Erythroblast (primary cell): Measurements from ENCODE around the gene SLC15A3.

Experiments used
- DNase-seq, 2 experiments: peaks; one replicate each; lab custom pipeline; 2025; lab: John Stamatoyannopoulos, UW
- GATA1 ChIP-seq: IDR thresholded peaks from 2 replicates; pipeline ENCODE4 v1.6.1; 2011; ENCODE audit warnings: low read depth, mild to moderate bottlenecking, control low read depth, low read length, moderate library complexity
- POLR2A ChIP-seq: IDR thresholded peaks from 2 replicates; pipeline ENCODE4 v1.6.1; 2011; ENCODE audit warnings: mild to moderate bottlenecking, low read length

Gene SLC15A3

GRCh38 chr11:60951904-60952741, at the start of gene SLC15A3:
SLC15A3 (minus strand) TSS chr11:60952176; CDS start chr11:60951551, 625 bp downstream.
- TF ChIP-seq POLR2A (no peak), GATA1 (no peak)
- no peak for DNase-seq

DNA sequence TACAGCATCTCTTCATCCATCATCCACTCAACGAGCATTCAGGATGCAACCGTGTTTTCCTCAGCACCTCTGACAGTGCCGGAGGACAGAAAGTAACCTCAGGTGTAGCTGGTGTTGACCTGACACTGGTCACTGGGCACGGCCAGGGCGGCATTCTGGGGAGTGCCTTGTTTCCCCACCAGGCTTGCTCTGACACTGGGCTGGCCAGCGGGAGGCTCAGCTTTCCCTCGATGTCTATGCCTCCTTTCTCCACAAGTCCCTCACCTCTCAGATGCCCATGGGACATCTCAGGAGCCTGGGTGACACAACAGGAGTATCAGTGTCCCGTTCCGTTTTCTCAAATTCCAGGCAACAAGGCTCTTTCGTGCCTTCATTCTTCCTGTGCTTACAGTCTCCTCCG, 48.5 kb upstream of the SLC15A3 start:
- TF ChIP-seq POLR2A (no peak), GATA1 (no peak)

DNA sequence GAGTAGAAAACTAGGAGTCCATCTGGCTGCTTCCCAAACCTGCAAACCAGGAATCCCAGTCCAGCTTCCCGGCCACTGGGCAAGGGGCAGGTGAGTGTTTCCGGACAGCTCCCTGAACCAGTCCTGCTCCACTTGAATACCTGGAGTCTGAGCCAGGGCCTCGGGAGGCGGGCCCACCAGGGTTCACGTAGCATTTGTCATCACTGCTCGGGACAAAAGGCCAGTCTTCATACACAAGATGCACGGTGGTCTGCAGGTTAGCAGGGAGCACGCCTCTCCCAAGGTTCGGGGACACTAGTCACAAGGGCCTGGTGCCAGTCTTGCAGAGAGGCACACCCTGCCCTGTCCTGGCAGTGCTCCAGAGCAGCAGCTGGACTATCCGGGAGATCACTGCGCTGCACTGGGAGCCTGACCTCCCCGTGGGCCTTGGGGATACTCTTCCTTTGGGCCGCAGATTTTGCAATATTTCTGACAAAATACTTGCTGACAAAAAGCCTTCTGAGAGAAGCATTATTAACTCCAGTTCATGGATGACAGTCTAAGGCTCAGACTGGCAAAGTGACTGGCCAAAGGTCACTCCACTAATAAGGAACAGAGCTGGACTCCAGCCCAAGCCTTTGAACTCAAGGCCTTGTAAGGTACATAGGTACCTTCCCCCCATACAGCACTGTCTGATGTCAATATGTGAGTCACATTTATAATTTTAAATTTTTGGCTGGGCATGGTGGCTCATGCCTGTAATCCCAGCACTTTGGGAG, 44.6 kb upstream of the SLC15A3 start:
- TF ChIP-seq GATA1, result no peak
- TF ChIP-seq POLR2A, result no peak
- DNase-seq, result no peak

More for the DNA sequence above, 48.5 kb upstream of the SLC15A3 start:
- DNase-seq, result no peak

DNA sequence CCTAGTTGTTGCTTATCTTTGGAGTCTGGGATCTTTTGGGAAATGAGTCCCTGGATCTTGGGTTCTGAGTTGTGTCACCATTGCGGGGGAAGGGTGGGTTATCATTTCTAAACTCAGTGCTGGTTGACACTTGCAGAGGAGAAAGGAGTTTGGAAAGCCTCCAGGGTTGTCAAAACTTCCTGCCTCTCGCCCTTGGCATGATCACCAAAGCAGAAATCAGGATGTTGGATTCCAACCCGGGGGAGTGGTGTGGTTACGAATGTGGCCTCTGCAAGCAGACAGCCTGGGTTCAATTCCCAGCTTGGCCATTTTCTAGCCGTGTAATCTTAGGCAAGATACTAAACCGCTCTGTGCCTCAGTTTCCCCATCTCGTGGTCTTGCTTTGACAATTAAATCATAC, 43.8 kb upstream of the SLC15A3 start:
- TF ChIP-seq GATA1 (no peak), POLR2A (no peak)
- DNase-seq, result no peak

GRCh38 chr11:60994541-60995080, 42.6 kb upstream of the SLC15A3 start:
- TF ChIP-seq GATA1 (no peak), POLR2A (no peak)
- no peak for DNase-seq

- DNase-seq, result no peak
- TF ChIP-seq POLR2A (no peak), GATA1 (no peak)
These were observed 41.6 kb upstream of the SLC15A3 start for GRCh38 chr11:60993615-60994014.

GRCh38 chr11:60992842-60993409, 41.0 kb upstream of the SLC15A3 start:
- TF ChIP-seq GATA1 (no peak), POLR2A (no peak)
- DNase-seq, result peak; percentile 12 to 54

GRCh38 chr11:60991457-60991856, 39.5 kb upstream of the SLC15A3 start:
- no peak for DNase-seq
- no peak for TF ChIP-seq GATA1
- no peak for TF ChIP-seq POLR2A

DNA sequence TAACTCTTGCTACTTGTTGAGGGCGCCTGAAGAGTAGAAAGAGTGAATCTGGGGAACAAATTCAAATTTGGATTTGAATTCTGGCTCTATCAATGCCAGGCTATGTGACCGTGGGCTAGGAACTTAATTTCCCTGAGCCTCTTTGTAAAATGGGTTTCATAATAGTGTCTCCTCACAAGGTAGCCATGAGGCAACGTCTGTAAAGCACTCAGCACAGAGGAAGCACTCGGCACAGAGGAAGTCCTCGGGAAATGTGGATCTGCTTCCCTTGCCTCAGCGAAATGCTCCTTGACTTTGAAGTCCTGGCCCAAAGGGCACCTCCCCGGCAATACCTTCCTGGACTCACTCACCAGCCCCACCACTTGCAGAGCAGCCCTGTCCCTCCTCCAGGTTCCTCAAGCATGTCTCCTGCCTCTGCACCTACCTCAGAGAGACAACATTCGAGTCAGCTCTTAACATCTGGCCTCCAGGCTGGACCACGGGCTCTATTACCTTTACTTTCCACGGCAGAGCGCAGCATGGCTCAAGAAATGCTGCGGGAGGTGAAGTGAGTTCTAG, 37.2 kb upstream of the SLC15A3 start:
- DNase-seq, result no peak

DNA sequence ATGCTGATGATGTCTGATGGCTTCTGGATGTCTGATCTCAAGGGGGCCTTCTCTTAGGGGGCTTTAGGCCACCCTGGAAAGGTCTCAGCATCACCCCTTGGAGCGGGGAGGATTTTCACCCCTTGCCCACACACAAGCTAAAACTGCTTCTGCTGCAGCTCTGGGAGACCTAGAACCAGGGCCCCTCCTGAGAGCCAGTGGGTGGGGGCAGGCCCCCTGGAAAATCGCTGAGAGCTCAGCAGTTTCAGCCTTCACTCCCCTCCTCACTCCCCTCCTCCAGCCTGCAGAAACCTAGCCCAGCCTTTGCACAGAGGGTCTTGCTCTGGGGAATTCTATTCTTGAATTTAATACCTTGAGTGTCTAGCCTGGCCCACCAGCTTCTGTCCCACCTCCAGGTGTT, 36.7 kb upstream of the SLC15A3 start:
- no peak for DNase-seq
- TF ChIP-seq GATA1 (no peak), POLR2A (no peak)

More for the DNA sequence above, 37.2 kb upstream of the SLC15A3 start:
- no peak for TF ChIP-seq POLR2A
- TF ChIP-seq GATA1, result no peak

- TF ChIP-seq POLR2A (no peak), GATA1 (no peak)
- DNase-seq, result no peak
These were observed 35.8 kb upstream of the SLC15A3 start for GRCh38 chr11:60987577-60988277.

DNA sequence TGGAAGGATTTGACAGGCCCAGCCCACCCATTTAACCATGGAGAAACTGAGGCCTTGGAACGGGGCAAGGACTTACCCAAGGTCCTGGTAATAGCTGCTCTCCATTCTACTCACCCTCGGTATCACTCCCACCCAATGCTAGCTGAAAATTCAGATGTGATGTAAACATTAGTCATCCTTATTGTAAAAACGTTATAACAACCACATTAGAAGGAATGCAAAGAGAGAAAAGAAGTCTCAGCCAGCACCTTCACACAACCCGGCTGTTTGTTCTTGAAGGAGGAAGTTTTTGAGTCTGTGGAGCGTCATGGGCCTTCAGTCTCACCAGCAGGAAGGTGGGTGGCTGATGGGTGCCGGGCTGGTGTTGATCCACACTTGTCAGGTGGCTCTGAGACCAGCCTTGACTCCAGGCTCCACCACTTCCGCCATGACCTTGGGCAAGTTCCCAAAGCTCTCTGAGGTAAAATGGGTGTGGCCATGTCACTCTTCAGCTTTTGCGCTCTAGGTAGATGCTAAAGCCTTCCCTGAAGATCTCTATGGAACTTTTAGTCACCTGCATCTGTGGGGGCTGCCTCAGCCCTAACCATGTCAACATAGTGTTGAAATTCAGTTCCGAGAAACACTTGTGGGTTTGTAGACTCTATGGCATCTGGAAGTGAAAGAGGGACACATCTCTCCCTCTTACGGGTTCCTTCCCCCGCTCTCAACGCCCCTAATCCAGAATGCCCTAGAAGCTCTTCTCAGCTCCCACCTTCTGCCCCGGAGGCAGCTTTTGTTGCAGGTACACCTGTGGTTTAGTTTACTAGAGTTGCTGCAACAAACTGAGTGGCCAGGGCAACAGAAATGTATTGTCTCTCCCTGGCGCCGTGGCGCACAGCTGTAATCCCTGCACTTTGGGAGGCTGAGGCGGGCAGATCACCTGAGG, 34.3 kb upstream of the SLC15A3 start:
- no peak for TF ChIP-seq GATA1
- no peak for TF ChIP-seq POLR2A
- no peak for DNase-seq
